ENCODE results near the gene TERC. TPM values are rescaled to one million over a fixed set of nuclear protein-coding genes. Genes with fewer than 3 reads are reported as not detected.
A peak's percentile ranks its signal among the peaks of the same experiment; 100 is the strongest.
"Not testable (repeated sequence)": the region's sequence is repeated elsewhere in the genome, so short reads cannot be mapped to it uniquely, and the experiment has no call there.

TERC gene
- total RNA-seq, 1 experiment from 2014 or later, result 33.4 TPM

- peak; percentile 82 for DNase-seq (ENCODE audit: low read depth)
Observed at GRCh38 chr3:169771497-169772304, 6.8 kb upstream of the TERC start.

GRCh38 chr3:169769287-169770181 is 4.7 kb upstream of the TERC start, which contains the start of gene ACTRT3:
ACTRT3 (minus strand) TSS chr3:169769561; CDS start chr3:169769520, 41 bp downstream.
- peak; percentile 67 for DNase-seq (ENCODE audit: low read depth)

GRCh38 chr3:169764312-169764881 is 463 bp downstream of the TERC start:
- peak; percentile 76 for DNase-seq (ENCODE audit: low read depth)

GRCh38 chr3:169760479-169760878 is 4.4 kb downstream of the TERC start:
- DNase-seq (ENCODE audit: low read depth), result peak; percentile 84

- DNase-seq (ENCODE audit: low read depth), result peak; percentile 66
Observed at GRCh38 chr3:169759256-169759655, 5.6 kb downstream of the TERC start.

GRCh38 chr3:169758359-169758994 is 6.4 kb downstream of the TERC start:
- DNase-seq (ENCODE audit: low read depth), result no peak

- DNase-seq (ENCODE audit: low read depth), result no peak
Observed at GRCh38 chr3:169755488-169755887, 9.4 kb downstream of the TERC start.

- DNase-seq (ENCODE audit: low read depth), result no peak
Observed at GRCh38 chr3:169754711-169755110, 10.1 kb downstream of the TERC start.

GRCh38 chr3:169751875-169752274 is 13.0 kb downstream of the TERC start:
- DNase-seq (ENCODE audit: low read depth), result no peak

- no peak for DNase-seq (ENCODE audit: low read depth)
Observed at GRCh38 chr3:169750665-169751064, 14.2 kb downstream of the TERC start.

GRCh38 chr3:169748670-169749069 is 16.2 kb downstream of the TERC start:
- DNase-seq (ENCODE audit: low read depth), result no peak

GRCh38 chr3:169746924-169747323 is 17.9 kb downstream of the TERC start:
- DNase-seq (ENCODE audit: low read depth), result no peak

GRCh38 chr3:169744366-169745054 is 20.4 kb downstream of the TERC start:
- DNase-seq (ENCODE audit: low read depth), result peak; percentile 37

GRCh38 chr3:169739067-169739466 is 25.8 kb downstream of the TERC start:
- DNase-seq (ENCODE audit: low read depth), result no peak

- DNase-seq (ENCODE audit: low read depth), result not testable (repeated sequence)
Observed at GRCh38 chr3:169731857-169732256, 33.0 kb downstream of the TERC start.

- DNase-seq (ENCODE audit: low read depth), result no peak
Observed at GRCh38 chr3:169722724-169723123, 42.1 kb downstream of the TERC start.

GRCh38 chr3:169718415-169718814 is 46.4 kb downstream of the TERC start:
- DNase-seq (ENCODE audit: low read depth), result not testable (repeated sequence)

Measured in M059J (cell line).